Measurements from ENCODE around the gene CCDC185.
"Not testable (repeated sequence)": the region's sequence is repeated elsewhere in the genome, so short reads cannot be mapped to it uniquely, and the experiment has no call there.

The CCDC185 gene

DNA sequence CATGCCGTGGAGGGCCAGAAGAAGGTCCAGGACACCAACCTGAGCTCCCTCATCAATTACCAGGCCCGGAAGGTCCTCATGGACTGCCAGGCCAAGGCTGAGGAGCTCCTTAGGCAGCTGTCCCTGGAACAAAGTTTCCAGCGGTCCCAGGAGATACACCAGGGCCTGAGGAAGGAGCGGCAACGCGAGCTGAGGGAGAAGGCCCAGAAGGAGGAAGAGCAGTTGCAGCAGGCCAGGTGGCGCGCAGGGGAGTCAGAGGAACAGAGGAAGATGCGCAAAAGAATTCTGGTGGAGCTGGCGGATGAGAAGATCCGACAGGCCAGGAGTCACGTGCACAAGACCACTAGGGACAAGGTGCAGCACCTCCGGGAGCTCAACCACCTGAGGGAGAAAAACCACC lies 1.5 kb downstream of the CCDC185 start:
- DNase-seq (ENCODE audit: low spot score): no peak

DNA sequence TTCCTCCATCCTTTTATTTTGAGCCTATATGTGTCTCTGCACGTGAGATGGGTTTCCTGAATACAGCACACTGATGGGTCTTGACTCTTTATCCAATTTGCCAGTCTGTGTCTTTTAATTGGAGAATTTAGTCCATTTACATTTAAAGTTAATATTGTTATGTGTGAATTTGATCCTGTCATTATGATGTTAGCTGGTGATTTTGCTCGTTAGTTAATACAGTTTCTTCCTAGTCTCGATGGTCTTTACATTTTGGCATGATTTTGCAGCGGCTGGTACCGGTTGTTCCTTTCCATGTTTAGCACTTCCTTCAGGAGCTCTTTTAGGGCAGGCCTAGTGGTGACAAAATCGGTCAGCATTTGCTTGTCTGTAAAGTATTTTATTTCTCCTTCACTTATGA lies 6.2 kb downstream of the CCDC185 start:
- DNase-seq (ENCODE audit: low spot score): not testable (repeated sequence)

DNA sequence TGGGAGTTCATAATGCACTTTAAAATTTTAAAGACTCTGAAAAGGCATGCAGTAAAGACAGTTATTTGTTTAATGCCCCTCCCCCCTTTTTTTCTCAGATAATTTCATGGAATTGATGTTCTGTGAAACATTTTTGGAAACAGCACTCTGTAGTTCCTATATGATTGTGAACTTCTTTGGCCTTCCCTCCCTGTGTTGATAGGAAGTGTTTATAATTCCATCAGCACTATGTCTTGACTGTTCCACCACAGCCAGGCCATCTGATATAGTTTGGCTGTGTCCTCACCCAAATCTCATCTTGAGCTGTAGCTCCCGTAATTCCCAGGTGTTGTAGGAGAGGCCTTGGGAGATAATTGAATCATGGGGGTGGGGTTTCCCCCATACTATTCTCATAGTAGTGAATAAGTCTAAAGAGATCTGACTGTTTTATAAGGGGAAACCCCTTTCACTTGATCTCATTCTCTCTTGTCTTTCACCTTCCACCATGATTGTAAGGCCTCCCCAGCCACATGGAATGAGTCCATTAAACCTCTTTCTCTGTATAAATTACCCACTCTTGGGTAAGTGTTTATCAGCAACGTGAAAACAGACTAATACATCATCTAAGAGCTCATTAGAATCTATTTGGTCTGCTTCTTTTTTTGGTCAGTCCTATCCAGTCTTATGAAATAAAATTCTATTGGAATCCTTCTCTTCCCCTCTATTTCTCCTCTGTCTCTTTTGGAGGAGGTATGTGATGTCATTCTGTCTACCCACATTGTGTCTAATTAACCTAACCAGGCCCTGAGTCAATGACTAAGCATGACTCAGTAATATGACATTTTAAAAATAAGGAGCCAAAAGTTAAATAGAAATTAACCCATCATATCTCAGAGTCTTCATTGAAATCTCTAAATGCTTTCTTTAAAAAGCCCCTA lies 8.9 kb downstream of the CCDC185 start:
- no peak for DNase-seq (ENCODE audit: low spot score)

DNA sequence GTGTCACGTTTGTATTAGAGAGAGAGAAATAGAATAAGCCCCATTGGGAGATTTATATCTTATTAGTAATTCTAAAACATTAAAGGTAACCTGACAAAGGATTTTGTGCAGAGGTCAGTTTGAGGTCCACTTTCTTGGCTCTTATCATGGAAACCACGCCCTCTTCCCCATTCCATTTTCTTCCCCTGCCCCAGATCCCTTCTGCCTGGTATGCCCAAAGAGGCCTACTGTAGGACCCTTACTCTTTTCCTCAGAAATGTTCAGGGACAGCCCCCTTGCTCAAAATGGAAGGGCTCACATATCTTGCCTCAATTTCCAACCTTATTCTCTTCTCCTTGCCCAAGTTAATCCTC lies 9.6 kb downstream of the CCDC185 start:
- DNase-seq (ENCODE audit: low spot score): no peak

DNA sequence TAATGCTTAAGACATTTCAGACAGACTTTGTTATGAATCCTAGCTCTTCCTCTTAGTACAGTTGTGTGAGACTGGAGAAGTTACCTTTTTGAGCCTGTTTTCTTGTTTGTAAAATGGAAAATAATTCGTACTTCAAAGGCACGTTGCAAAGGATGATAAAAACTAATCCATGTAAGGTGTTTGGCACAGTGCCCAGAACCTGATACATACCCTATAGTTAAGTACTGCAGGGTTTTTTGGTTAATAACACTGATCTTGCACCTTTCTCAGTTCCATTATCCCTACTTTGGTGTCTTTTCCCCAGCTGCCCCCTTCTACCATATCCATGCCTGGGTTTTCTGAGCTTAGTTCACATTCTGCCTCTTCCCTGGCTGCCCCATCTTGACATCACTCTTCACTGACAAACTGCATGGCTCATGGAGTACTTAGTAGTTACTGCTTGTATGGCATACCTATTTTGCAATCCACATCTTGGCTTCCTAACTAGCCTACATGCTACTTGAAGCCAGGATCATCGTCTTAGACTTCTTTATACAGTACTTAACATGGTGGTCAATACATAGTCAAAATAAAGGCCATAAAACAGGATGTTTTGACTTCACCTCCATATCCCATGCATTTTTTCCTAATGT lies 10.1 kb downstream of the CCDC185 start:
- no peak for DNase-seq (ENCODE audit: low spot score)

DNA sequence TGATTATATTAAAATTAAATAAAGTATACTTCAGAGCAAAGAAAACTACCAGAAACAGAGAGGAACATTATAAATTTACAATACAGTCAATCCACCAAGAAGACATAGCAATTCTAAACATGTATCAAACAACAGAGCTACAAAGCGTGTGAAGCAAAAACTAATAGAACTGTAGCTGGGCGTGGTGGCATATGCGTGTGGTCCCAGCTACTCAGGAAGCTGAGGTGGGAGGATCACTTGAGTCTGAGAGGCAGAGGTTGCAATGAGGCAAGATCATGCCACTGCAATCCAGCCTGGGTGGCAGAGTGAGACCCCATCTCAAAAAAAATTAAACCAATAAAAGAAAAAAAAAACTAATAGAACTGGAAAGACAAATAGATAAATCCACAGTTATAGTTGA lies 12.3 kb downstream of the CCDC185 start:
- no peak for DNase-seq (ENCODE audit: low spot score)

DNA sequence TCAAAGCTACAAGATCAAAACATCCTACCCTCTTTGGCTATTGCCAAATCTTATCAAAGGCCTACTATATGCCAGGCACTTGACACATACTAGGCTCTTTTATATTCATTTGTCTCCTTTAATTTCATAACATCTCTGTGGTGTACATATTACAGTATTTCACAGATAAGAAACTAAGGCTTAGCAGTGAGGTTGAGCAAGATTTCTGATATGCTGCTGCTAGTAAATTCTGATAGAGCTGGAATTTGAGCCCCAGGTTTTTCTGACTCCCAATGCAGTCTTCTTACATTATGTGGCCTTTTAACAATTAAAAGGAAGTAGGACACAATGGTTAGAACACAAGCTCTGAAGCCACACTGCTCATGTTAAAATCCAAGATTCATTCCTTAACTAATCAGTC lies 16.8 kb downstream of the CCDC185 start:
- no peak for DNase-seq (ENCODE audit: low spot score)

DNA sequence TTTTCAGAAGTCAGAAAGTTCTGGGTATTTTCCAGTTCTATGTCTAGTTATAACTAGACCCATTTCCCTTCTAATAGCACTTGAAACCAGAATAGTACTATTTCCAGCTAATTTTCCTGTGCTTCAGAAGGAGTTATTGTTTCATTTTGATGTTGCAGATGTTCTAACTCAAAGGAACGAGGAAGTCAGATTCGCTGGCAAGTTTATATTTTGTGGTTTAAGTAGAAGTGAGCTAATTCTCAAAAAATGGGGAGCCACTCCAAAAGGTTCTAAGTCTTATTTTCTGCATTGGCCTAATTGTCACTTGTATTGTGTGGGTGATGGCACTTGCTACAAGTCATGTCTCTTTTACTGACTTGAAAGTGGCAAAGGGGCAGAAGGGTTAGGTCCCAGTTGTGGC lies 18.1 kb downstream of the CCDC185 start:
- no peak for DNase-seq (ENCODE audit: low spot score)

DNA sequence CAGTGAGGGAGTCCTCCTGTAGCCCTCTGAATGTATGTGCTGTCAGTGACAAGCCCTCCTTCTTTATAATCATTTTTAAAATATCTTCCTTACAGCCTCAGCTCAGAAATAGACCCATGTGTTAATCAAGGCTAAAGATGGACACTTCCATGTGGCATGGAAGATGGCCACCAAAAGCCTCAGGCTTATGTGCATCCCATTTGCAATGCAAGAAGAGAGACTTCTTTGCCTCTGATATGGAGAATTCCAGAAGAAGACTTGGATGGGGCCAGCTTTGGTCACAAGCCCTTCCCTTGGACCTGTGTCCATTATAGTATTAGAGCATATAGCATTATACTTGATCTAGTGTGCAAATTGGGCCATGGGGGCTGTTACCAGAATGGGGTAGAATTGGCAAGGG lies 18.5 kb downstream of the CCDC185 start:
- DNase-seq (ENCODE audit: low spot score): no peak

DNA sequence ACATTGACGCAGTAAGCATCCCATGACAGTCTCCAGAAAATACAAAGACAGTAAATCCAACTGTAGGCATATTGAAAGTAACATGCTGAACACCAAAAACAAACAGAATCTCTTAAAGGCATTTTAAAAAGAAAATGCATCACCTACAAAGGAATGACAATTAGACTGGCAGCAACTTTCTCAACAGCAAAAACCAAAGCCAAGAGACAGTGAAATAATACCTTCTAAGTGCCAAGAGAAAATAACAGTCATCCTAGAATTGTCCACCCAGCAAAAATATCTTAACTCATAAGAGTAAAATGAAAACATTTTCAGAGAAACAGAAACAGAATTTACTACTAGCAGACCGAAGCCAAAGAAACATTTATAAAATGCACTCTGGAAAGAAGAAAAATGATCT lies 20.0 kb downstream of the CCDC185 start:
- DNase-seq (ENCODE audit: low spot score): no peak

DNA sequence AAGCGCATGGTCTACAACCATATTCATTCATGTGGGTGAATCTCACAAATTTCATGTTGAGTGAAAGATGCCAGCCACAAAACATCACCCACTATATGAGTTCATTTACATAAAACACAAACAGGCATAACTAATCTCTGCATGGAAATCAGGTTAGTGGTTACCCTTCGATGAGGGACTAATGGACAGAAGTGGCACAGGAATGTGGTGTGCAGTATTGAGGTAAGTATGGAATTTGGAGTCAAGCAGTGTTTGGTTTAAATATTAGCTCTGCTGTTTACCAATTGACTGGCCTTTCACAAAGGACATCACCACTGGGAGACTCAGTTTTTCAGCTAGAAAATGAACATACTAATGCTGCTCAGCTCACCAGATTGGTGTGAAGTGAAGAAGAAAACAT lies 24.2 kb downstream of the CCDC185 start:
- no peak for DNase-seq (ENCODE audit: low spot score)

DNA sequence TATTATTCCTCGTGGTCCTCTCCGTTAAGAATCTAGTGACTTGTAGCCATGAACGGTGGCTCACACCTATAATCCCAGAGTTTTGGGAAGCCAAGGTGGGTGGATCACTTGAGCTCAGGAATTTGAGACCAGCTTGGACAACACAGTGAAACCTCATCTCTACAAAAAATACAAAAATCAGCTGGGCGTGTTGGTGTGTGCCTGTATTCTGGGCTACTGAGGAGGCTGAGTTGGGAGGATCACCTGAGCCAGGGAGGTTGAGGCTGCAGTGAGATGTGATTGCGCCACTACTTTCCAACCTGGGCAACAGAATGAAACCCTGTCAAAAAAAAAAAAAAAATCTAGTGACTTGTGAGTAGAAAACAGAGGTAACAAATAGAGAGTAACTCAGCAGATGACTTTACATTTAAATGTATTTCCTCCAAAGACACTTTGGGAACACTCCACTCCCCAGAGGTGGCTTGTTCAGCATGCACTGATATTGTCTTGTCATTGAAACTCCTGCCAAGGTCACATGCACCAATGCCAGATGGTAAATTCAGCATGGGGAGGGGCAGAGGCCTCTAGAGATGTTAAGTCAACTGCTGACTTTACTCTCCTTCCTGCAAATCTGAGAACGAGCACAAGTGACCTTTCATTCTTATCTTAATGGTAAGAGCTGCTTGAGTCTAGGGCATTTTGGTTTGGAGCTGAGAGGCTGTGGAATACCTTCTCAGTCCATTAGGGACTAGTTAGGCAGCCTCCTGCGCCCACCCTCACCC lies 24.9 kb downstream of the CCDC185 start:
- DNase-seq (ENCODE audit: low spot score): no peak

DNA sequence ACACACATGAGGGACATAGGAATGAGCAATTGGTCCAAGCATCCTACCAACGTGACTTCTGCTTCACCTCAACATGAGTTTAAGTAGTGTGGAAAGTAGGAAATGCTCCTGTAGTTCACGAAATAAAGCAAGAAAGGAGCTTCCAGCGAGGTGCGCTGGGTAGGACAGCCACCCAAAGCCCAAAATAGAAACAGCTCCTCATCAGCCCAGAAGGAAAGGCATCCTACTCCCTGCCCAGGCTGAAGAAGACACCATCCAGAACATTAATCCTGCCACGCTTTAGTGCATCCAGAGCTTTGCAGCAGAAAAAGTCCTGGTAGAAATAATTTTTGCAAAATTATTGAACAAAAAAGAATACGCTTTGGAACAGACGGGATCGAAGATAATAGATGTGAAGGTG lies 25.9 kb downstream of the CCDC185 start:
- DNase-seq (ENCODE audit: low spot score): no peak

DNA sequence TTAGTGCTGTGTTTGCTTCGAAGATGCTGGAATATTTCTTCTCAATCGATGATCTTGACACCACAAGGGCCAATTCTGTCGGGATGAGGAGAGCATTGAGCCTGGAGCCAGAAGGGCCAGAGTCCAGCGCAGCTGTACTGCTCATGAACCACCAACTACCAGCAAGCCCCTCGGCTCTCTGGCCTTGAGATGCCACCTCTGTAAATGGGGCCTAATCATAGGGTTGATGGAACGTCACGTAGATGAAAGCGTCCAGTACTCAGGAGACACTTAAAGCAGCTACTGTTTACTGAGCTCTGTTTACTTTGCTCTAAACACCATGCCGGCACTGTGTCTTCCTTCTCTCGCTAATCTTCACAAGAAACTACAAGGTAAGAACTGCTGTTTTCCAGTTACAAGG lies 26.3 kb downstream of the CCDC185 start:
- DNase-seq (ENCODE audit: low spot score): no peak

DNA sequence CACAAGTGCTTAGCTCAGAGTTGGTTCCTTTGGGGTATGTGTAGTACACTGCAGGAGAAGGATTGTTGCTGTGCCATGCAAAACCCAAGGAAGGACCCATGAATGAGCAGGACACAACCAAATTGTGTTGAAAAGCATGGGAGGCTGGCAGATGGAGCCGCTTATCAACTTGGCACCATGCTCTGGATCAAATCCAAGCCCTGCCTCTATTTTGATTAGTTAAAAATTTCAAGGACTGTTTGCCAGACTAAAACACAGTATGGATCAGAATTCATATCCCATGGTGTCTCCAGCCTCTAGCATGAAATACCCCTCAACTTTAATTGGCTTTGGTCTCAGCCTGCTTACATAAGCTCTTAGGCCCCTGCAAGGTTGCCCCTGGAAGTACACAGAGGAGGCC lies 27.8 kb downstream of the CCDC185 start:
- DNase-seq (ENCODE audit: low spot score): no peak

DNA sequence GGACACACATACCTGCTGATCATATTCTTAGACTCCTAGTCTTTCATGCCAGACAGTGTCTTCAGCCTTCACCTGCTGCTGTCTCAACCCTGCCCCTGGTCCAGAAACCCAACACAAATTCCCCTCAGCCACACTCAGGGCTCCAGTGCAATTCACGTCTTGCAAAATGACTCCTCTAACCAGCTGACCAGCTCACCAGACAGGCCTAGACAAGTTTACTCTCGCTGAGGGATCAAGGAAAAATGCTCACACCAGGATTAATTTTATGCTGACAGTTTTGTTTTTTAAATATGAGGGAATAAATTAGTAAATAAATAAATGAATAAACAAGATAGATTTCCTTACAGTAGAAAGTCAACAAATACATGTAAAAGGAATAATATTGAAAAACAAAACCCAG lies 28.5 kb downstream of the CCDC185 start:
- DNase-seq (ENCODE audit: low spot score): no peak

DNA sequence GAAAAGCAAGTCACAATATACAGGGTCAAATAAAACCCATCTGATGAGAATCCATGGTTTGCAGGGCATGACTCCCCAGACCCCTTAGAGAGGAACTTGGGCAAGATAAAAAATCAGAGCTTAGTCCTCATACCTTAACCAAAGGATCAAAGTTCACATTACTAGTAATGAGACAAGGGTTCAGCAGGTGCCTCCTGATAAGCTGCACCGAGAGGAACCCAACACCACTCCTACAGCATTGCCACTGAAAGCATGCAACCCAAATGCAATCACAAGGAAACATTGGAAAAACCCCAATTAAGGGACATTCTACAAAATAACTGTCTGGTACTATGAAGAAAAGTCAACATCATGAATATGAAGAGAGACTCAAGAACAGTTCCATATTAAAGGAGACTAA lies 29.7 kb downstream of the CCDC185 start:
- DNase-seq (ENCODE audit: low spot score): no peak

DNA sequence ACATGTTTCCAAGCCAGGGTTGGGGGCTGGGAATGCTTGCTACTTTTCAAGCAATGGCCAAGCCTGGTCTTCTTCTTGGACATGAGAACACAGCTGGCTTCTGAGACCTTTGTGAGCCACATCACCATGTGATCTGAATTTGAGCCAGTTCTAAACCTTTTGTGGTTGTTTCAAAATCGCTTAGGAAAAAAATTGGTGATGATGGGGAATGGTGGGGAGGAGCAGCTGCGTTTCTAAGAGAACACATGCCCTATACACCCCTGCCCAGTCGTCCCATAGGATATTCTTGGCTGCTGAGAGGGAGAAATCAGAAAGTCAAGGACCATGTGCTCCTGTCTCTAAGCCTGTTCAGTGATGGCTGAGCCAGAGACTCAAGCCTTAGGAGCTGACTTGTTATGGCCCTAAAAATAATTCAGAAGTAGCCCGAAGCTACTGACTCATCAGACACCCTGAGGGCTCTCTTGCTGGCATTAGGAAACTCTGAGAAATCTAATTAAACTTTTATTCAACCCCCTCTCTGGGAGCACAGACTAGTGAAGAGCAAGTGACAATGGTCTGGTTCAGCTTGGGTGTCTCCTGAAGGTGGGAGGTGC lies 30.5 kb downstream of the CCDC185 start:
- DNase-seq (ENCODE audit: low spot score): no peak

DNA sequence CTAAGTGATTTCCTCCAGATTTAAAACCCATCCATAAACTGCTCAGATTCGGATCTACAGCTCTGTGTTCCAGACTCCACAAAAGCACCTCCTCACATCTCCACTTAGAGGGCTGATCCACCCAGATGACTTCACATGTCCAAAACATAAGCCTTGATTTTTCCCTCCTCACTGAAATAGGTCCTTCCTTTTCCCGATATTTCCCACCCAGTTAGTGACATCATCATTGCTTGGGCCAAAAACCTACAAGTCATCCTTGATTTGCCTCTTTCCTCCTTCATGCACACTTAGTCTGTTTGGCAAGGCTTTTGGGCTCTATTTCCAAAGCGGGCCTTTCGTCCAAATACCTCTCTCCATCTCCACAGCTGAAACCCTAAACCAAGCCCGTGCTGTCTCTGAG lies 32.3 kb downstream of the CCDC185 start:
- DNase-seq (ENCODE audit: low spot score): no peak

DNA sequence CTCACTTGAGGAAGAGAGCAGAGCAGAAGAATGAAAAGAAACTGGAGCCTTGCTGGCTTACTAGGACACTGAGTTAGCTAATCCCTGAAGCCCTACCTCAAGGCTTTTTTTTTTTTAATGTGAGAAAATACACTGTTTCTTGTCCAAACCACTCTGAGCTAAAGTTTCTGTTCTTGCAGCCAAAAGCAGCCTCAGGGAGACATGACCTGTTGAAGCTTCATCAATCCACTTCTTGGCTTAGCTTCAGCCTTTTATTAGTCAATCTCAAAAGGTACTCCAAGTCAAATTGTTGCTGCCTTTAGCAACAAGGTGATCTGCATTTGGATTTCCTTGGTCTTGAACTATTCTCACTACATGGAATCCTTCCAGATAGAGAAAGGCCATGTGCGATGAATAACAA lies 33.7 kb downstream of the CCDC185 start:
- no peak for DNase-seq (ENCODE audit: low spot score)

DNA sequence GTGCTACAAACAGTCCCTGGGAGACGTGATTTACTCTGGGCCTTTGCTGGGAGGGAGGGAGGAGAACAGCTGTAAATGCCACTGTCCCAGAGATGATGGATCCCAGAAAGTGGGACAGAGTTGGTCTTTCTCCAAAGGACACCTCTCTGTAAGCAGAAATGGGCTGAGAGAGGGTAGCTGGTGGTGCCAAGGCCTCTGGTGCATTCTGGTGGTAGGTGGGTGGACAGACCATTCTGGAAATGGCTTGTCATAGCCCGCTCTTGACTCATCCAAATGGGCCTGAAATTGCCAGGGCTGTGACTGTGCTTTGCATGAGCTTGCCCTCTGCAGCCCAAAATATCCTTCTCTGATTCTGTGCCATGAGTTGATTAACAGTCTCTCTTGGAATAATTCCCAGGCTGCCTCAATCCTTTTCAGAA lies 36.1 kb downstream of the CCDC185 start:
- DNase-seq (ENCODE audit: low spot score): no peak

DNA sequence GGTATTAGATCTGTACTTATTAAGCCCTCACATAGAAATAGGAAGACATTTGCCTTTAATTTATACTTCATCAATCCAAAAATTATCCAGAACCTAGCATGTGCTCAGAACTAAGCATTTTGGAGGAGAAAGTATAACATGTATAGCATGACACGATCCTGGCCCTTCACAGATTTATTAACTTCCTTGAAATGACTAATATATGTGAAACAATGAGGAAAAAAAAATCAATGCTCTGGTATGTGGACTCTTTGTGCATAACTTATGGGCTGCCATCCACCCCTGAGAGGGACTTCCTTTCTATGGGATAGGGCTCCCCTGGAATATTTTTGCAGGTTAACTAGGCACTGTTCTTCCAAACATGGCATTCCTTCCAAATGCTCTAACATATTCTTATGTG lies 36.6 kb downstream of the CCDC185 start:
- DNase-seq (ENCODE audit: low spot score): no peak

DNA sequence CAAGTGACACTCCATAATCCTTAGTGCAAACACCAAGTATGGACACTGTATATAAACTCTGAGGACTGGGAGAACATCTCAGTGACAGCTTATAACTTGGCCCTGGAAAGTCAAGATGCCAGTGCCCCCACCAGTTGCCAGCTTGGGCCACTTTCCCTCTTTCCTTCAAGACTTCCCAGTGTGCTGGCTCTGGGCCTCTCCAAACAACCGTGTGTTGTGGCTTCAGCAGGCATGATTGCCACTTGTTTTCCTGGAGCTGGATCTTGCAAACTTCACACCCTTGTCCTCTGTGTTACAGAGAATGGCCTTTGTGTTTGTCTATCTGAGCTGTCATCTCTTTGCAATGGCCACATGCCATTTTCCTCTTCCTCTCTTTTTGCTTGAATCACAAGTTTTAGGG lies 37.0 kb downstream of the CCDC185 start:
- DNase-seq (ENCODE audit: low spot score): no peak
